OCI-LY3 (cell line): Measurements from ENCODE around the gene DRAP1.

ENCODE experiments used
- CTCF ChIP-seq: fragments of 200-600, 300-600 bp; sonication (generic); IDR thresholded peaks from 2 replicates; pipeline ENCODE4 v1.5.1; 2014; ENCODE audit warnings: antibody characterized with exemption, low read length, low read depth
- EZH2phosphoT487 ChIP-seq: fragments of 200-600 bp; shearing (Covaris generic); IDR thresholded peaks from 2 replicates; pipeline ENCODE4 v1.6.1; 2018; ENCODE audit warnings: antibody characterized with exemption, mixed run types, low read depth

- peak; percentile 100 for TF ChIP-seq CTCF
- TF ChIP-seq EZH2phosphoT487 = no peak
Observed at GRCh38 chr11:65884716-65885092, 34.5 kb upstream of the DRAP1 start.
